ENCODE results near the gene MCCD1.

GRCh38 chr6:31483392-31483791 is 45.4 kb upstream of the MCCD1 start:
- TF ChIP-seq, protein P1, sequence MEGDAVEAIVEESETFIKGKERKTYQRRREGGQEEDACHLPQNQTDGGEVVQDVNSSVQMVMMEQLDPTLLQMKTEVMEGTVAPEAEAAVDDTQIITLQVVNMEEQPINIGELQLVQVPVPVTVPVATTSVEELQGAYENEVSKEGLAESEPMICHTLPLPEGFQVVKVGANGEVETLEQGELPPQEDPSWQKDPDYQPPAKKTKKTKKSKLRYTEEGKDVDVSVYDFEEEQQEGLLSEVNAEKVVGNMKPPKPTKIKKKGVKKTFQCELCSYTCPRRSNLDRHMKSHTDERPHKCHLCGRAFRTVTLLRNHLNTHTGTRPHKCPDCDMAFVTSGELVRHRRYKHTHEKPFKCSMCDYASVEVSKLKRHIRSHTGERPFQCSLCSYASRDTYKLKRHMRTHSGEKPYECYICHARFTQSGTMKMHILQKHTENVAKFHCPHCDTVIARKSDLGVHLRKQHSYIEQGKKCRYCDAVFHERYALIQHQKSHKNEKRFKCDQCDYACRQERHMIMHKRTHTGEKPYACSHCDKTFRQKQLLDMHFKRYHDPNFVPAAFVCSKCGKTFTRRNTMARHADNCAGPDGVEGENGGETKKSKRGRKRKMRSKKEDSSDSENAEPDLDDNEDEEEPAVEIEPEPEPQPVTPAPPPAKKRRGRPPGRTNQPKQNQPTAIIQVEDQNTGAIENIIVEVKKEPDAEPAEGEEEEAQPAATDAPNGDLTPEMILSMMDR (IDR thresholded peaks at IDR 0.05): no peak
- TF ChIP-seq SIN3A (IDR thresholded peaks at IDR 0.05; ENCODE audit: borderline replicate concordance, insufficient read depth, low read depth, low read length) (no peak), POLR2AphosphoS5 (IDR thresholded peaks at IDR 0.05; ENCODE audit: low read depth, low read length) (no peak)

Data from Panc1 (cell line).